ENCODE measurements around the gene DHRSX.
"Not testable (repeated sequence)": the region's sequence is repeated elsewhere in the genome, so short reads cannot be mapped to it uniquely, and the experiment has no call there.

The DHRSX gene

DNA sequence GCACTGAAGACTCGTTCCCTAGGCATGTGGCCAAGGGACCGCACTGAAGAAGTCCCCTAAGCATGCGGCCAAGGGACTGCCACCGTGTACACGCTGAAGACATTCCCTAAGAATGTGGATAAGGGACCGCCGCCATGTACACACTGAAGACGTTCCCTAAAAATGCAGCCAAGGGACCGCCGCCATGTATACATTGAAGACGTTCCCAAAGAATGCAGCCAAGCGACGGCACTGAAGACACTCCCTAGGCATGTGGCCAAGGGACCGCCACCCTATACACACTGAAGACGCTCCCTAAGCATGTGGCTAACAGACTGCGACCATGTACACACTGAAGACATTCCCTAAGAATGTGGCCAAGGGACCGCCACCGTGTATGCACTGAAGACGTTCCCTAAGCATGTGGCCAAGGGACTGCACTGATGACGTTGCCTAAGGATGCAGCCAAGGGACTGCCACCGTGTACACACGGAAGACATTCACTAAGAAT lies 31.5 kb downstream of the DHRSX start:
- no peak for DNase-seq (ENCODE audit: insufficient read length, low spot score)
- TF ChIP-seq, protein P1, sequence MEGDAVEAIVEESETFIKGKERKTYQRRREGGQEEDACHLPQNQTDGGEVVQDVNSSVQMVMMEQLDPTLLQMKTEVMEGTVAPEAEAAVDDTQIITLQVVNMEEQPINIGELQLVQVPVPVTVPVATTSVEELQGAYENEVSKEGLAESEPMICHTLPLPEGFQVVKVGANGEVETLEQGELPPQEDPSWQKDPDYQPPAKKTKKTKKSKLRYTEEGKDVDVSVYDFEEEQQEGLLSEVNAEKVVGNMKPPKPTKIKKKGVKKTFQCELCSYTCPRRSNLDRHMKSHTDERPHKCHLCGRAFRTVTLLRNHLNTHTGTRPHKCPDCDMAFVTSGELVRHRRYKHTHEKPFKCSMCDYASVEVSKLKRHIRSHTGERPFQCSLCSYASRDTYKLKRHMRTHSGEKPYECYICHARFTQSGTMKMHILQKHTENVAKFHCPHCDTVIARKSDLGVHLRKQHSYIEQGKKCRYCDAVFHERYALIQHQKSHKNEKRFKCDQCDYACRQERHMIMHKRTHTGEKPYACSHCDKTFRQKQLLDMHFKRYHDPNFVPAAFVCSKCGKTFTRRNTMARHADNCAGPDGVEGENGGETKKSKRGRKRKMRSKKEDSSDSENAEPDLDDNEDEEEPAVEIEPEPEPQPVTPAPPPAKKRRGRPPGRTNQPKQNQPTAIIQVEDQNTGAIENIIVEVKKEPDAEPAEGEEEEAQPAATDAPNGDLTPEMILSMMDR (IDR thresholded peaks at IDR 0.05; ENCODE audit: insufficient read depth, missing control alignments) = no peak
- no peak for FAIRE-seq

DNA sequence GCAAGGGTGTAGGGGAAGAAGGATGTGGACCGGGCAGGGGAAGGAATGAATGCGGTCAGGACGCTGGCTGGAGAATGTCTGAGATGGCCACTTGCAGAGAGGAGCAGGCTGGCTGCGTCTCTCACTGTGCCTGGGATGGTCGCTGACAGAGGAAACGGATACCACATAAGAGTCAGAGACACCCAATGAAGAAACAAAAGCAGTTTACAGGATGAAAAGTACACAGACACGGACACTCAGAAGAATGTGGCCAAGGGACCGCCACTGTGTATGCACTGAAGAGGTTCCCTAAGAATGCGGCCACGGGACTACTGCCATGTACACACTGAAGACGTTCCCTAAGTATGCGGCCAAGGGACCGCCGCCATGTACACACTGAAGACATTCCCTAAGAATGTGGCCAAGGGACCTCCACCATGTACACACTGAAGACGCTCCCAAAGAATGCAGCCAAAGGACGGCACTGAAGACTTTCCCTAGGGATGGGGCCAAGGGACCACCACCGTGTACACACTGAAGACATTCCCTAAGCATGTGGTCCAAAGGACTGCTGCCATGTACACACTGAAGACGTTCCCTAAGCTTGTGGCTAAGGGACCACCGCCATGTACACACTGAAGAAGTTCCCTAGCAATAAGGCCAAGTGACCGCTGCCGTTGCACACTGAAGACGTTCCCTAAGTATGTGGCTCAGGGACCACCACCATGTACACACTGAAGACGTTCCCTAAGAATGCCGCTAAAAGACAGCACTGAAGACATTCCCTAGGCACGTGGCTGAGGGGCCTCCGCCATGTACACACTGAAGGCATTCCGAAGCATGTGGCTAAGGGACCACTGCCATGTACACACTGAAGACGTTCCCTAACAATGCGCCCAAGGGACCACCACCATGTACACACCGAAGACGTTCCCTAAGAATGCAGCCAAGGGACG lies 32.2 kb downstream of the DHRSX start:
- TF ChIP-seq, protein P1 (IDR thresholded peaks at IDR 0.05; ENCODE audit: insufficient read depth, missing control alignments) = no peak
- FAIRE-seq = no peak
- no peak for DNase-seq (ENCODE audit: insufficient read length, low spot score)

DNA sequence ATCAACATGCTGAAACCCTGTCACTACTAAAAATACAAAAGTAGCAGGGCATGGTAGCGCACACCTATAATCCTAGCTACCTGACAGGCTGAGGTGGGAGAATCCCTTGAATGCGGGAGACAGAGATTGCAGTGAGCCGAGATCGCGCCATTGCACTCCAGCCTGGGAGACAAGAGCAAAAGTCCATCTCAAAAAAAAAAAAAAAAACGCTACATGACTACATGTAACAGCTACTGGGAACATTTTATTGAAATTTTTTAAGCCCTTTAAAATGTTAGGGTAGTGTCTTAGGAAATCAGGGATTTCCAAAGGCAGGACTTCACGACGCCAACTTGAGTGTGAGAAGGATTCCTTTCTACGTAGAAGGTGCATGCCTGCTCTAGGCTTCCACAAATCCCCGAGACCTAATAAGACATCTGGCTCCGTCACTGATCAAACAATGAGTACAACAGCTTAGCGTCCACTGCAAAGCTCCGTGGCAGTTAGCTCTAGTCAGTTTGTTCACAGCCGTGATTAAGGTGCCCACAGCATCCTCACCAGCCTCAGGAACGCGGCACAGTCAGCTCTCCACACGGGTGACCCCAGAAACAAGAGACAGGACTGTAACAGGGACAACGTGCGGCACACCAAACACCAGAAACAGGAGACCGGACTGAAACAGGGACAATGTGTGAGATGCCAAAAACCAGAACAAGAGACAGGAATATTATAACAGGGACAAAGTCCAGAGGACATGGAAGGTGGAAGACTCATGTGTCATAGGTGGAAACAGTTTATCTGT lies 33.7 kb downstream of the DHRSX start:
- DNase-seq (ENCODE audit: insufficient read length, low spot score) (no peak), FAIRE-seq (no peak)
- TF ChIP-seq, protein P1 (IDR thresholded peaks at IDR 0.05; ENCODE audit: insufficient read depth, missing control alignments) = no peak

DNA sequence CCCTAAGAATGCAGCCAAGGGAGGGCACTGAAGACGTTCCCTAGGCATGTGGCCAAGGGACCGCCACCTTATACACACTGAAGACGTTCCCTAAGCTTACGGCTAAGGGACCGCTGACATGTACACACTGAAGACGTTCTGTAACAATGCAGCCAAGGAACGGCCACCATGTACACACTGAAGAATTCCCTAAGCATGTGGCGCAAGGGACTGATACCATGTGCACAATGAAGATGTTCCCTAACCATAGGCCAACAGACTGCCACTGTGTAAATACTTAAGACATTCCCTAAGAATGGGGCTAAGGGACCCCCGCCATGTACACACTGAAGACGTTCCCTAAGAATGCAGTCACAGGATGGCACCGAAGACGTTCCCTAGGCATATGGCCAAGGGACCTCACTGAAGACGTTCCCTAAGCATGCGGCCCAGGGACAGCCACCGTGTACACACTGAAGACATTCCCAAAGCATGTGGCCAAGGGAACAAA lies 36.1 kb downstream of the DHRSX start:
- FAIRE-seq (no peak), DNase-seq (ENCODE audit: insufficient read length, low spot score) (no peak)
- TF ChIP-seq, protein P1 (IDR thresholded peaks at IDR 0.05; ENCODE audit: insufficient read depth, missing control alignments) = no peak

DNA sequence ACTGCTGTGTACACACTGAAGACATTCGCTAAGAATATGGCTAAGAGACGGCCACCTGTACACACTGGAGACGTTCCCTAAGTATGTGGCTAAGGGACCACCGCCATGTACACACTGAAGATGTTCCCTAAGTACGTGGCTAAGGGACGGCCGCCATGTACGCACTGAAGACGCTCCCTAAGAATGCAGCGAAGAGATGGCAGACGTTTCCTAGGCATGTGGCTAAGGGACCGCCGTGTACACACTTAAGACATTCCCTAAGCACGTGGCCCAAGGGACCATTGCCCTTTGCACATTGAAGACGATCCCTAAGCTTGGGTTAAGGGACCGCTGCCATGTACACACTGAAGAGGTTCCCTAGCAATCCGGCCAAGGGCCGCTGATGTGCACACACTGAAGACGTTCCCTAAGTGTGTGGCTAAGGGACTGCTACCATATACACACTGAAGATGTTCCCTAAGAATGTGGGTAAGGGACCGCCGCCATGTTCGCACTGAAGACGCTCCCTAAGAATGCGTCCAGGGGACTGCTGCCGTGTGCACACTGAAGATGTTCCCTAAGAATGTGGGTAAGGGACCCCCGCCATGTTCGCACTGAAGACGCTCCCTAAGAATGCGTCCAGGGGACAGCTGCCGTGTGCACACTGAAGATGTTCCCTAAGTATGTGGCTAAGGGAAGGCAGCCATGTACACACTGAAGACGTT lies 36.7 kb downstream of the DHRSX start:
- TF ChIP-seq, protein P1 (IDR thresholded peaks at IDR 0.05; ENCODE audit: insufficient read depth, missing control alignments) = no peak
- FAIRE-seq (no peak), DNase-seq (ENCODE audit: insufficient read length, low spot score) (no peak)

DNA sequence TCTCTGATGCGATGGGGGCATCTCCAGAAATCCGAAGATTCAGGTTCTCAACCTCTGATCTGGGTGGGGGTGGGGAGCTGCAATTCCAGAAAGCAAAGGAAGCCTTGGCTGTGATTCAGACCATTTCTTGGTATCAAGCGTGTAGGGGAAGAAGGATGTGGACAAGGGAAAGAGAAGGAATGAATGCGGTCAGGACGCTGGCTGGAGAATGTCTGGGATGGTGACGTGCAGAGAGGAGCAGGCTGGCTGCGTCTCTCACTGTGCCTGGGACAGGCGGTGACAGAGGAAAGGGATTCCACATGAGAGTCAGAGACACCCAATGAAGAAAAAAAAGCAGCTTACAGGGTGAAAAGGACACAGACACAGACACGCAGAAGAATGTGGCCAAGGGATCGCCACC lies 37.3 kb downstream of the DHRSX start:
- DNase-seq (ENCODE audit: insufficient read length, low spot score); FAIRE-seq: not testable (repeated sequence)

DNA sequence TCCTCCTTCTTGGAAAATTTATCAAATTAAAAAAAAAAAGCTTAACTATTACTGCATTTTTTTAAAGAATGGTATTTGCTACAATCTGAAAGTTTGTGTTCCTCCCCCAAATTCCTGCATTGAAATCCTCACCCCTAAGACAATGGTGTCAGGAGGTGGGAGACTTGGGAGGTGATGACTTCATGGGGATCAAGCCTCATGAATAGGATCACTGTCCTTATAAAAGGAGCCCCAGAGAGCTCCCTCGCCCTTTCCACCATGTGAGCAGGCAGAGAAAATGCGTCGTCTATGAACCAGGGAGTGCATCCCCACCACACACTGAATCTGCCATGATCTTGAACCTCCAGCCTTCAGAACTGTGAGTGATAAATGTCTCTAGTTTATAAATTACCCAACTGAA lies 38.0 kb downstream of the DHRSX start:
- TF ChIP-seq, protein P1 (IDR thresholded peaks at IDR 0.05; ENCODE audit: insufficient read depth, missing control alignments) = no peak
- FAIRE-seq (no peak), DNase-seq (ENCODE audit: insufficient read length, low spot score) (no peak)
